Common myeloid progenitor, CD34-positive (primary cell): ENCODE data around the gene B4GALT5.
"Not testable (repeated sequence)": the region's sequence is repeated elsewhere in the genome, so short reads cannot be mapped to it uniquely, and the experiment has no call there.

ENCODE experiments used
- CTCF ChIA-PET: fragments of 350-600 bp; sonication (Branson Sonifier 250); formaldehyde crosslinking; loops from one replicate; lab custom pipeline; 2021; ENCODE audit warnings: antibody characterized with exemption; lab: Charles Lee
- POLR2A ChIA-PET: fragments of 350-600 bp; sonication (Branson Sonifier 250); formaldehyde crosslinking; loops from one replicate; lab custom pipeline; 2021; ENCODE audit warnings: antibody characterized with exemption; lab: Charles Lee
- DNase-seq, 3 donors: peaks; one replicate each; pipeline versions ENCODE4 v3.0.0 to v3.0.0-alpha.2; 2013
- H3K27ac ChIP-seq, 2 experiments: 1 replicate in 1 of 2; 2 replicates in 1 of 2; pipeline ENCODE4 v1.7.0; 2013; ENCODE audit warnings: inconsistent platforms in 2 of 2, low read length in 2 of 2, mild to moderate bottlenecking in 2 of 2, low read depth in 1 of 2, moderate library complexity in 1 of 2; ENCODE audit not compliant: severe bottlenecking in 2 of 2, insufficient read depth in 1 of 2, poor library complexity in 1 of 2
- H3K27me3 ChIP-seq, 5 experiments: replicated peaks in 2 of 5; 1 replicate in 3 of 5; 2 replicates in 2 of 5; pipeline versions ENCODE4 v1.6.1 to v1.7.0; 2013; ENCODE audit warnings: low read length in 4 of 5, mild to moderate bottlenecking in 2 of 5, moderate library complexity in 2 of 5, inconsistent platforms in 1 of 5; ENCODE audit not compliant: insufficient read depth in 5 of 5, control insufficient read depth in 4 of 5
- H3K36me3 ChIP-seq, 4 experiments: 1 replicate in 2 of 4; 2 replicates in 2 of 4; pipeline versions ENCODE4 v1.6.1 to v1.7.0; 2013; ENCODE audit warnings: low read length in 3 of 4, control low read depth in 1 of 4, mild to moderate bottlenecking in 1 of 4; ENCODE audit not compliant: control insufficient read depth in 4 of 4, insufficient read depth in 4 of 4
- H3K4me1 ChIP-seq, 4 experiments: 1 replicate in 3 of 4; 2 replicates in 1 of 4; pipeline versions ENCODE4 v1.6.1 to v1.7.1; 2013; ENCODE audit warnings: low read length in 3 of 4, mild to moderate bottlenecking in 3 of 4, control low read depth in 1 of 4, inconsistent platforms in 1 of 4, moderate library complexity in 1 of 4; ENCODE audit not compliant: control insufficient read depth in 4 of 4, insufficient read depth in 4 of 4; ENCODE audit errors: control extremely low read depth in 1 of 4
- H3K4me3 ChIP-seq, 7 experiments: 1 replicate in 4 of 7; 2 replicates in 3 of 7; pipeline versions ENCODE4 v1.5.1 to v1.7.0; 2013; ENCODE audit warnings: mild to moderate bottlenecking in 7 of 7, low read length in 6 of 7, moderate library complexity in 6 of 7, inconsistent platforms in 2 of 7, low read depth in 2 of 7, control low read depth in 1 of 7; ENCODE audit not compliant: insufficient read depth in 4 of 7, control insufficient read depth in 1 of 7; ENCODE audit errors: extremely low read depth in 1 of 7
- H3K9me3 ChIP-seq, 5 experiments: 1 replicate in 4 of 5; 2 replicates in 1 of 5; pipeline versions ENCODE4 v1.6.1 to v1.7.1; 2013; ENCODE audit warnings: low read length in 4 of 5, mild to moderate bottlenecking in 2 of 5, inconsistent platforms in 1 of 5, low read depth in 1 of 5, moderate library complexity in 1 of 5; ENCODE audit not compliant: control insufficient read depth in 4 of 5, insufficient read depth in 2 of 5; ENCODE audit errors: control extremely low read depth in 1 of 5
- WGBS: methylation state at CpG from one replicate; pipeline ENCODE4 v1.1.5; 2013; ENCODE audit not compliant: insufficient coverage; 5-methylcytosine and 5-hydroxymethylcytosine counted together

The B4GALT5 gene

GRCh38 chr20:49724408-49725223 is 10.9 kb upstream of the B4GALT5 start:
- no peaks in the 10 kb centered on the region for H3K27me3 ChIP-seq
- H3K9me3 ChIP-seq: peaks cover 0 to 4% (median 0%) of the 10 kb centered on the region in 5 experiments
- peaks cover 7 to 17% (median 10%) of the 10 kb centered on the region in 4 experiments for H3K4me1 ChIP-seq
- POLR2A ChIA-PET: interaction anchor here (0.5 kb wide), 1 partner anchor 70 kb away, joined by 6 read pairs; no protein-coding TSS in a partner anchor
- WGBS: 54% methylated on average over 3 of the region's 7 CpGs
- H3K36me3 ChIP-seq: no peaks in the 10 kb centered on the region
- H3K27ac ChIP-seq: peak overlapping the region in 1 of 2 experiments; percentile 25
- DNase-seq: peak; percentile 70 to 93 (median 91)
- CTCF ChIA-PET: interaction anchor here (0.9 to 2.8 kb wide), 3 partner anchors 9 to 104 kb away, joined by 3 to 10 read pairs (median 3); partner anchors contain the start of gene B4GALT5
- peak overlapping the region in 2 of 7 experiments; percentile 33 to 59 for H3K4me3 ChIP-seq

- CTCF ChIA-PET: interaction anchor here (2.8 kb wide), 1 partner anchor 10 kb away, joined by 10 read pairs; the partner anchor contains the start of gene B4GALT5
- H3K4me3 ChIP-seq, DNase-seq, H3K9me3 ChIP-seq, H3K27me3 ChIP-seq, H3K36me3 ChIP-seq, H3K27ac ChIP-seq, POLR2A ChIA-PET: not testable (repeated sequence)
- peaks cover 7 to 17% (median 10%) of the 10 kb centered on the region in 4 experiments for H3K4me1 ChIP-seq
- 97% methylated on average over 5 of the region's 6 CpGs for WGBS
Observed at GRCh38 chr20:49723758-49724157, 10.1 kb upstream of the B4GALT5 start.

- WGBS: 97% methylated on average over 10 of the region's 12 CpGs
- H3K27me3 ChIP-seq, H3K27ac ChIP-seq, POLR2A ChIA-PET, DNase-seq, H3K36me3 ChIP-seq, H3K9me3 ChIP-seq, CTCF ChIA-PET, H3K4me3 ChIP-seq: not testable (repeated sequence)
- peaks cover 7 to 17% (median 10%) of the 10 kb centered on the region in 4 experiments for H3K4me1 ChIP-seq
Observed at GRCh38 chr20:49721326-49721725, 7.6 kb upstream of the B4GALT5 start.

GRCh38 chr20:49715466-49715865 is 1.8 kb upstream of the B4GALT5 start:
- Histone ChIP-seq H3K4me3 (no peak overlapping the region), H3K36me3 (no peaks in the 10 kb centered on the region), H3K9me3 (no peaks in the 10 kb centered on the region), H3K4me1 (peaks cover 3 to 29% (median 17%) of the 10 kb centered on the region in 4 experiments), H3K27ac (no peak overlapping the region), H3K27me3 (no peaks in the 10 kb centered on the region)
- ChIA-PET POLR2A (no interaction called here), CTCF (interaction anchor here (2.3 kb wide), 1 partner anchor 9 kb away, joined by 10 read pairs; no protein-coding TSS in a partner anchor)
- 100% methylated on average over 6 of the region's 7 CpGs for WGBS
- no peak for DNase-seq

GRCh38 chr20:49712996-49713752 is 504 bp downstream of the B4GALT5 start:
- no peaks in the 10 kb centered on the region for H3K9me3 ChIP-seq
- no peaks in the 10 kb centered on the region for H3K36me3 ChIP-seq
- H3K27me3 ChIP-seq: no peaks in the 10 kb centered on the region
- H3K4me1 ChIP-seq: peaks cover 3 to 30% (median 19%) of the 10 kb centered on the region in 4 experiments
- H3K4me3 ChIP-seq: peak overlapping the region; percentile 64 to 93 (median 84)
- ChIA-PET CTCF (interaction anchor here (2.3 kb wide), 1 partner anchor 11 kb away, joined by 10 read pairs; no protein-coding TSS in a partner anchor), POLR2A (no interaction called here)
- peak; percentile 40 to 77 (median 67) for DNase-seq
- under 1% methylated on average over 51 of the region's 71 CpGs for WGBS
- H3K27ac ChIP-seq: peak overlapping the region; percentile 50 to 83

GRCh38 chr20:49712646-49712995 is 1.1 kb downstream of the B4GALT5 start:
- H3K27me3 ChIP-seq: no peaks in the 10 kb centered on the region
- peaks cover 3 to 30% (median 19%) of the 10 kb centered on the region in 4 experiments for H3K4me1 ChIP-seq
- no peaks in the 10 kb centered on the region for H3K9me3 ChIP-seq
- CTCF ChIA-PET: no interaction called here
- POLR2A ChIA-PET: no interaction called here
- peak overlapping the region; percentile 64 to 93 (median 84) for H3K4me3 ChIP-seq
- WGBS: 0% methylated on average over 4 of the region's 6 CpGs
- peak in 1 of 3 donors; percentile 41 for DNase-seq
- H3K27ac ChIP-seq: peak overlapping the region in 1 of 2 experiments; percentile 83
- H3K36me3 ChIP-seq: no peaks in the 10 kb centered on the region
